ENCODE measurements around the gene MED25.

The MED25 gene

DNA sequence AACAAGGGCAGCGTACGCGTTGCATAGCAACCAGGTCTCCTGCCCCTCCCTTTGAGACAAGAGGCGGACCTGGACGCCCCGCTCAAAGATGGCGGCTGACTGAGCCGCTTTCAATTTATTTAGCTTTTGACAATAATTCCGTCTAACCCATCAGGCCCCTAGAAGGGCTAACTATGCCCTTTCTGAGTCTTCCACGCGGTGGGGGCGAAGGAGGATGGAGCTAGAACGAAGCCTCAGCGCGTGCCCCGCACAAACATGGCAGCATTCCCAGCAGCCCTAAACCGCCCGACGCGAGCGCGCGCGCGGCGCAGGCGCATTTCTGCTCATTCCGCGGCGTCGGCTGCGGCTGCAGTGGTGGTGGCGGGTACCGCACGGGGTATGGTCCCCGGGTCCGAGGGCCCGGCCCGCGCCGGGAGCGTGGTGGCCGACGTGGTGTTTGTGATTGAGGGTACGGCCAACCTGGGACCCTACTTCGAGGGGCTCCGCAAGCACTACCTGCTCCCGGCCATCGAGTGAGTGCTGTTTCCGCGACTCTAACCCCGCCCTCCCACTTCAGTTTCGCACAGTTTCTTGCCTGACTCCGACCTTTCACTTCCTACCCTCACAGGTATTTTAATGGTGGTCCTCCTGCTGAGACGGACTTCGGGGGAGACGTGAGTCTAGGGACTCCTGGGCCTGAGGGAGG, at the start of gene MED25:
MED25 (plus strand) TSS at position 326 of the 685 bp plus-strand sequence; CDS start at position 379, 53 bp downstream.
- peak; percentile 88 for DNase-seq
- no peak for TF ChIP-seq CTCF (IDR thresholded peaks at IDR 0.05)
- H3K27me3 Mint-ChIP-seq (ENCODE audit: low read depth, poor library complexity), result no peaks in the 10 kb centered on the region
- H3K9me3 Mint-ChIP-seq, result no peaks in the 10 kb centered on the region
- H3K4me1 Mint-ChIP-seq, result peaks cover 44% of the 10 kb centered on the region
- peak within 1 kb of the TSS; percentile 99 for H3K4me3 Mint-ChIP-seq
- H3K36me3 Mint-ChIP-seq (ENCODE audit: low read depth), result peaks cover 12% of the 10 kb centered on the region
- H3K27ac Mint-ChIP-seq, result peak within 1 kb of the TSS; percentile 100

DNA sequence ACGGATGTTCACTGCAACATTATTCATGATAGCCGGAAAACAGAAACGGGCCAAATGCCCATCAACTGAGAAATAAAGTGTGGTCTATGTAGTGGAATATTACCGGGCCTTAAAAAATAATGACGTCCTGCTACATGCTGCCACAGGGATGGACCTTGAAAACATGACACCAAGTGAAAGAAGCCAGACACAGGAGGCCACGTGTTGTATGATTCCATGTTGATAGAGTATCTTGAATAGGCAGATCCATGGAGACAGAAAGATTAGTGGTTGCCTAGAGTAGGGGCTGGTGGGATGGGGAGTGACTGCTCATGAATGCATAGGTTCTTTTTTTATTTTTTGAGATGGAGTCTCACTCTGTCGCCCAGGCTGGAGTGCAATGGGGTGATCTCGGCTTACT, 47.6 kb upstream of the MED25 start:
- Mint-ChIP-seq H3K36me3 (ENCODE audit: low read depth) (peaks cover 11% of the 10 kb centered on the region), H3K4me3 (no peak overlapping the region), H3K27me3 (ENCODE audit: low read depth, poor library complexity) (no peaks in the 10 kb centered on the region), H3K9me3 (no peaks in the 10 kb centered on the region), H3K27ac (no peak overlapping the region), H3K4me1 (peaks cover 53% of the 10 kb centered on the region)
- DNase-seq, result no peak
- no peak for TF ChIP-seq CTCF (IDR thresholded peaks at IDR 0.05)

GRCh38 chr19:49771674-49772139, 46.4 kb upstream of the MED25 start:
- Mint-ChIP-seq H3K36me3 (ENCODE audit: low read depth) (peaks cover 16% of the 10 kb centered on the region), H3K27me3 (ENCODE audit: low read depth, poor library complexity) (no peaks in the 10 kb centered on the region), H3K4me3 (no peak overlapping the region), H3K27ac (peak overlapping the region; percentile 64), H3K4me1 (peaks cover 44% of the 10 kb centered on the region), H3K9me3 (no peaks in the 10 kb centered on the region)
- DNase-seq, result no peak
- no peak for TF ChIP-seq CTCF (IDR thresholded peaks at IDR 0.05)

GRCh38 chr19:49772850-49773432, 45.1 kb upstream of the MED25 start:
- peaks cover 16% of the 10 kb centered on the region for H3K36me3 Mint-ChIP-seq (ENCODE audit: low read depth)
- DNase-seq, result no peak
- H3K27ac Mint-ChIP-seq, result peak overlapping the region; percentile 89
- no peak for TF ChIP-seq CTCF (IDR thresholded peaks at IDR 0.05)
- peaks cover 35% of the 10 kb centered on the region for H3K4me1 Mint-ChIP-seq
- no peak overlapping the region for H3K4me3 Mint-ChIP-seq
- H3K27me3 Mint-ChIP-seq (ENCODE audit: low read depth, poor library complexity), result no peaks in the 10 kb centered on the region
- no peaks in the 10 kb centered on the region for H3K9me3 Mint-ChIP-seq

DNA sequence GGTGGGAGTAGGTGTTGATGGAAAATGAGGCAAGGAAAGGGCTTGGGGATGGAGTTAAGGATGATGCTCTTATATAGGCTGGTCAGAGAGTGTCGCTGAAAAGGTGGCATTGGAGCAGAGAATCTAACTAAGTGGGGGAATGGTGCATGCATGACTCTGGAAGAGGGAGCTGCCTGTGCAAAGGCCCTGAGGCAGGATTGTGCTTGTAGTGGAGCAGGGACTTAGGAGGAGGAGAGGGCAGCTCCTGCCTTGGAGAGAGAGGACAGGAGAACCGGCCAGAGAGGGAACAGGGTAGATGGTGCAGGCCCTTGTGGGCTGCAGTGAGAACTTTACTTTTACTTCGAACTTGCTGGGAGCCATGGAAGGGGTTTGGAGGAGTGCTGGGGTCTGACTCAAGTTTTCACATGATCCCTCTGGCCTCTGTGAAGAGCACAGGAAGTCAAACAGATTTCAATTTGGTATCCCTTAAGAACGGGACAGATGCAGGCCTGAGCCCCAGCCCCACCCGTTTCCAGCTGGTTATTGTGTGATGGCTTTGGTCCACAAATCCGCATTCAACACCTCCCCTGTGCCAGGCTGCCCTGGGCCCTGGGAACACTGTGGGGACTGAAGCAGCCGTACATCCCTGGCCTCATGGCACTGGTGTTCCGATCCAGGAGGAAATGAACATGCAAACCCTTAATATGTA, 44.3 kb upstream of the MED25 start:
- Mint-ChIP-seq H3K36me3 (ENCODE audit: low read depth) (peaks cover 16% of the 10 kb centered on the region), H3K27ac (peak overlapping the region; percentile 64), H3K4me3 (no peak overlapping the region), H3K9me3 (no peaks in the 10 kb centered on the region), H3K4me1 (peaks cover 28% of the 10 kb centered on the region), H3K27me3 (ENCODE audit: low read depth, poor library complexity) (no peaks in the 10 kb centered on the region)
- no peak for DNase-seq
- no peak for TF ChIP-seq CTCF (IDR thresholded peaks at IDR 0.05)

All from nephron progenitor cell (in vitro differentiated cells).